HL-60 (cell line): ENCODE measurements around the gene MYOZ3.

Source experiments
- DNase-seq, 2 experiments: peaks; one replicate each; pipeline ENCODE4 v3.0.0-alpha.2; 2010 to 2020; ENCODE audit warnings: low read depth in 1 of 2, low spot score in 1 of 2
- H3K27ac ChIP-seq: fragments of 250-450 bp; sonication (Bioruptor Pico); replicated peaks from 2 replicates; pipeline ENCODE4 v1.5.1; 2020; ENCODE audit warnings: mild to moderate bottlenecking, moderate library complexity
- H3K27me3 ChIP-seq: fragments of 250-450 bp; sonication (Bioruptor Pico); 2 replicates; pipeline ENCODE4 v1.5.1; 2021; ENCODE audit warnings: mild to moderate bottlenecking, moderate library complexity; ENCODE audit not compliant: insufficient read depth, poor library complexity, severe bottlenecking
- H3K4me3 ChIP-seq: replicated peaks from 2 replicates; pipeline ENCODE4 v1.5.1; 2011; ENCODE audit warnings: mild to moderate bottlenecking, control low read depth, low read length; ENCODE audit not compliant: insufficient read depth
- GABPA ChIP-seq: IDR thresholded peaks from 2 replicates; pipeline ENCODE4 v1.6.1; 2012; ENCODE audit warnings: low read depth
- POLR2AphosphoS5 ChIP-seq: IDR thresholded peaks from 2 replicates; pipeline ENCODE4 v1.6.1; 2012; ENCODE audit warnings: low read depth
- SPI1 ChIP-seq: IDR thresholded peaks from 2 replicates; pipeline ENCODE4 v1.6.1; 2012; ENCODE audit warnings: low read depth, mild to moderate bottlenecking, borderline replicate concordance
- TF ChIP-seq, protein P1 (sequence below): IDR thresholded peaks from one replicate; pipeline ENCODE4 v1.5.1; 2011; ENCODE audit warnings: low read length, control low read depth, inconsistent platforms; ENCODE audit not compliant: insufficient read depth
- TF ChIP-seq, protein P2 (sequence below): IDR thresholded peaks from 2 replicates; pipeline ENCODE4 v1.6.1; 2012; ENCODE audit warnings: low read depth; ENCODE audit not compliant: insufficient replicate concordance

The MYOZ3 gene

DNA sequence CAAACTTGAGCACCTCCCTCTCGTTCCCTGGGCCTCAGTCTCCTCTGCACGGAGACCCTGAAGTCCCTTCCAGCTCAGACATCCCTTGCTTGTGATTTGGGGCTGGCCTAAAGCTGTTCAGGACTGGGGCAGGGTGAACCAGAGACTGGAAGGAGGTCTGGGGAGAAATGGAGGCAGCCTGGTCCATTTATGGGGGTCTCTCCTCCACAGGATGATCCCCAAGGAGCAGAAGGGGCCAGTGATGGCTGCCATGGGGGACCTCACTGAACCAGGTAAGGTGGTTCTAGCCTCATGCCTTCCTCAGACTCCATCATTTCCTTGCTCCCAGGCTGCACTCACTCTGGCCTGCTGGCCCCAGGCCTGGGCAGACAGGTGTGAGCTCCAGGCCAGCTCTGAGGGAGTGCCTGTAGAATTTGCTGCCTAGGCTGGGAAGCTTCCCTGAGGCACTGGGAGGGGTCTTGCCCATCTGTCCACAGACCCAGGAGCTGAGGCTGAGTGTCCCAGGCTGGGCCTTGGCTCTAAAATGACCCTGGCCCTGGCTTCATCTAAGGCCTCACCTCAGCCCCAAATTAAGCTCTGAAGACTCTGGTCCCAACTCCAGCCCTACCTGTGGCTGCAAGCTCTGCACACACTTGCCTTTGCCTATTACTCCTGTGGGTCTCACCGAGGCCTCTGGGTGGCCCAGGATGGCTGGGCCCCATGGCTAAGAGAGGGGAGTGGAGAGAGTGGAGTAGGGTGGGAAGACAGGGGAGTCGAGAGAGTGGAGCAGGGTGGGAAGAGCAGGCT is 1.9 kb downstream of the MYOZ3 start:
- no peak for TF ChIP-seq POLR2AphosphoS5
- TF ChIP-seq, protein P1, sequence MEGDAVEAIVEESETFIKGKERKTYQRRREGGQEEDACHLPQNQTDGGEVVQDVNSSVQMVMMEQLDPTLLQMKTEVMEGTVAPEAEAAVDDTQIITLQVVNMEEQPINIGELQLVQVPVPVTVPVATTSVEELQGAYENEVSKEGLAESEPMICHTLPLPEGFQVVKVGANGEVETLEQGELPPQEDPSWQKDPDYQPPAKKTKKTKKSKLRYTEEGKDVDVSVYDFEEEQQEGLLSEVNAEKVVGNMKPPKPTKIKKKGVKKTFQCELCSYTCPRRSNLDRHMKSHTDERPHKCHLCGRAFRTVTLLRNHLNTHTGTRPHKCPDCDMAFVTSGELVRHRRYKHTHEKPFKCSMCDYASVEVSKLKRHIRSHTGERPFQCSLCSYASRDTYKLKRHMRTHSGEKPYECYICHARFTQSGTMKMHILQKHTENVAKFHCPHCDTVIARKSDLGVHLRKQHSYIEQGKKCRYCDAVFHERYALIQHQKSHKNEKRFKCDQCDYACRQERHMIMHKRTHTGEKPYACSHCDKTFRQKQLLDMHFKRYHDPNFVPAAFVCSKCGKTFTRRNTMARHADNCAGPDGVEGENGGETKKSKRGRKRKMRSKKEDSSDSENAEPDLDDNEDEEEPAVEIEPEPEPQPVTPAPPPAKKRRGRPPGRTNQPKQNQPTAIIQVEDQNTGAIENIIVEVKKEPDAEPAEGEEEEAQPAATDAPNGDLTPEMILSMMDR: no peak
- TF ChIP-seq, protein P2, sequence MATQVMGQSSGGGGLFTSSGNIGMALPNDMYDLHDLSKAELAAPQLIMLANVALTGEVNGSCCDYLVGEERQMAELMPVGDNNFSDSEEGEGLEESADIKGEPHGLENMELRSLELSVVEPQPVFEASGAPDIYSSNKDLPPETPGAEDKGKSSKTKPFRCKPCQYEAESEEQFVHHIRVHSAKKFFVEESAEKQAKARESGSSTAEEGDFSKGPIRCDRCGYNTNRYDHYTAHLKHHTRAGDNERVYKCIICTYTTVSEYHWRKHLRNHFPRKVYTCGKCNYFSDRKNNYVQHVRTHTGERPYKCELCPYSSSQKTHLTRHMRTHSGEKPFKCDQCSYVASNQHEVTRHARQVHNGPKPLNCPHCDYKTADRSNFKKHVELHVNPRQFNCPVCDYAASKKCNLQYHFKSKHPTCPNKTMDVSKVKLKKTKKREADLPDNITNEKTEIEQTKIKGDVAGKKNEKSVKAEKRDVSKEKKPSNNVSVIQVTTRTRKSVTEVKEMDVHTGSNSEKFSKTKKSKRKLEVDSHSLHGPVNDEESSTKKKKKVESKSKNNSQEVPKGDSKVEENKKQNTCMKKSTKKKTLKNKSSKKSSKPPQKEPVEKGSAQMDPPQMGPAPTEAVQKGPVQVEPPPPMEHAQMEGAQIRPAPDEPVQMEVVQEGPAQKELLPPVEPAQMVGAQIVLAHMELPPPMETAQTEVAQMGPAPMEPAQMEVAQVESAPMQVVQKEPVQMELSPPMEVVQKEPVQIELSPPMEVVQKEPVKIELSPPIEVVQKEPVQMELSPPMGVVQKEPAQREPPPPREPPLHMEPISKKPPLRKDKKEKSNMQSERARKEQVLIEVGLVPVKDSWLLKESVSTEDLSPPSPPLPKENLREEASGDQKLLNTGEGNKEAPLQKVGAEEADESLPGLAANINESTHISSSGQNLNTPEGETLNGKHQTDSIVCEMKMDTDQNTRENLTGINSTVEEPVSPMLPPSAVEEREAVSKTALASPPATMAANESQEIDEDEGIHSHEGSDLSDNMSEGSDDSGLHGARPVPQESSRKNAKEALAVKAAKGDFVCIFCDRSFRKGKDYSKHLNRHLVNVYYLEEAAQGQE: no peak
- no peak for TF ChIP-seq GABPA
- TF ChIP-seq SPI1: no peak
- no peak overlapping the region for H3K4me3 ChIP-seq
- DNase-seq: no peak
- H3K27me3 ChIP-seq: peaks cover 2% of the 10 kb centered on the region
- H3K27ac ChIP-seq: no peak overlapping the region

DNA sequence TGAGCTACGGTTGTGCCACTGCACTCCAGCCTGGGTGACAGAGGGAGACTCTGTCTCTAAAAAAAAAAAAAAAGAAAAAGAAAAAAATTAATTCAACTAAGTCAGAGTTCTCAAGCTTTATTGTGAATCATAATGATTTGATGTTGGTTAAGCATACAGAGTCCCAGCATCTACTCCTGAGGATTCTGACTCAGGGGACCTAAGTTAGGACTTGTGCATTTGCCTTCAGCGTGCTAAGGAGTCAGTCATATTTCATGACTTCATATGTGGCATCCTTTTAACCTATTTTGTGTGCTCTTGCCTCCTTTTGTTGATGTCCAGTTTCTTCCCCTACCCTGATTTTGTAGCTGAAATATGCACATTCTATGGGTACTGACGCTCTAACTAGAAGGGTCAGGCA is 2.9 kb downstream of the MYOZ3 start:
- Histone ChIP-seq H3K4me3 (no peak overlapping the region), H3K27ac (no peak overlapping the region), H3K27me3 (peaks cover 2% of the 10 kb centered on the region)
- TF ChIP-seq GABPA: no peak
- TF ChIP-seq, protein P1: no peak
- TF ChIP-seq, protein P2: no peak
- no peak for TF ChIP-seq POLR2AphosphoS5
- no peak for DNase-seq

GRCh38 chr5:150665044-150665443 is 4.0 kb downstream of the MYOZ3 start:
- Histone ChIP-seq H3K27me3 (peaks cover 2% of the 10 kb centered on the region), H3K4me3 (no peak overlapping the region), H3K27ac (no peak overlapping the region)
- no peak for DNase-seq
- TF ChIP-seq GABPA (no peak), SPI1 (no peak), POLR2AphosphoS5 (no peak)
- TF ChIP-seq, protein P1: no peak
- TF ChIP-seq, protein P2: no peak
